GDM1 (cell line): ENCODE results near the gene NTN4.
"Not testable (repeated sequence)": the region's sequence is repeated elsewhere in the genome, so short reads cannot be mapped to it uniquely, and the experiment has no call there.

Experiments
- DNase-seq: peaks from one replicate; lab custom pipeline; 2025; lab: John Stamatoyannopoulos, UW

NTN4 gene

DNA sequence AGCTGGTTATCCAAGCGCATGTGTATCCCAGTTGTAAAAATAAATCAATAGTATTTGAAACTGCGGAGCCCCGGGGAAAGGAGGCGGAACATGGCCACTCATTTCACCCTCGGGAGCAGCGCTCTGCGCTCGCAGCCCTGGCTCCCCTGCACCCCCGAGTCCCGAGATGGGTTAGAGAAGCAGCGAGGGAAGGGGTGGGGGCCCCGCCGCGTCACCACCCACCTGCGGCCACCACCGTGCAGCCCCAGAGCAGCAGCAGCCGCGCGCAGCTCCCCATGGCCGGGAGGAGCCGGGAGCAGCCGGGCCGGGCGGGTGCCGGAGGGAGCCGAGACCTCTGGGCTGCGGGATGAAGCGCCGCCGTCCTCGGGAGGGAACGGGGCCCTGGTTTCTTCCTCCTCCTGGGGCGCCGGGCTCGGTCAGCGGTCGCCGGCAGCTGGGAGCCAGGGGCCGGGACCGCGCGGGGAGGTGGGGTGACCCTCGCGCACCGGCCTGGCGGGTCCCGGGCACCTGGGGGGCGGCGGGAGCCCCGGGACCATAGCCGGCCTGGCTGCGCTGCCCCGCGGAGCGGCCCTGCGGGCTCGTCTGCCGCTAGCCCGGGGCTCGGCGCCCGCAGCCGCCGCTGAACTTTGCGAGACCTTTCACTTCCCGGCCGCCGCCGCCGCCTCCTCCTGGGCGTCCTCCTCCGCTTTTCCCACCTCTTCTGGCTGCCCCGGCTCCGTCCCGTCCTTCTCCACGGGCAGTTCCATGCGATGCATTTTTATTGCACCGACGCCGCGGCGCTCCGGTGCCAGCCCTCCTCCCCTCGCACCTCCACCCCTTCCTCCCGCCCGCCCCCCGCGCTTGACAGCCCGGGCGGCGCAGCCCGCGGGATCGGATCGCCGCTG lies at the start of gene NTN4:
Gene NTN4, minus strand, starts transcription at position 732 of the 884 bp plus-strand sequence. Its CDS starts 455 bp downstream, at position 277.
- DNase-seq, result no peak

DNA sequence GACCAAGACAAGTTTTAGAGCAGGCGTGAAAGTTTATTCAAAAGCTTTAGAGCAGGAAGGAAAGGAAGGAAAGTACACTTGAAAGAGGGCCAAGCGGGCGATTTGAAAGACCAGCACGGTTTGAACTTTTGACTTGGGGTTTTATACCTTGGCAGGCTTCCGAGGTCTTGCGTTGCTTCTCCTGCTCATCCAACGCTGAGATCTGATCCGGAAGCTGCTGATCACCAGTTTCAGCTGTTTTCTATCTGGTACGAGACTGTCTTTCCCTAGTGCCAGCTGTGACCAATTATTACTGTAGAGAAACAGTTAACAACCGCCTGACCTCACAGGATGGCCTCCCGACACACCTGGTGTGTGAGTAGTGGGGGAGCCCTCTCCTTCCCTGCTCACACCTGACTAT lies 47.6 kb upstream of the NTN4 start:
- DNase-seq, result no peak

DNA sequence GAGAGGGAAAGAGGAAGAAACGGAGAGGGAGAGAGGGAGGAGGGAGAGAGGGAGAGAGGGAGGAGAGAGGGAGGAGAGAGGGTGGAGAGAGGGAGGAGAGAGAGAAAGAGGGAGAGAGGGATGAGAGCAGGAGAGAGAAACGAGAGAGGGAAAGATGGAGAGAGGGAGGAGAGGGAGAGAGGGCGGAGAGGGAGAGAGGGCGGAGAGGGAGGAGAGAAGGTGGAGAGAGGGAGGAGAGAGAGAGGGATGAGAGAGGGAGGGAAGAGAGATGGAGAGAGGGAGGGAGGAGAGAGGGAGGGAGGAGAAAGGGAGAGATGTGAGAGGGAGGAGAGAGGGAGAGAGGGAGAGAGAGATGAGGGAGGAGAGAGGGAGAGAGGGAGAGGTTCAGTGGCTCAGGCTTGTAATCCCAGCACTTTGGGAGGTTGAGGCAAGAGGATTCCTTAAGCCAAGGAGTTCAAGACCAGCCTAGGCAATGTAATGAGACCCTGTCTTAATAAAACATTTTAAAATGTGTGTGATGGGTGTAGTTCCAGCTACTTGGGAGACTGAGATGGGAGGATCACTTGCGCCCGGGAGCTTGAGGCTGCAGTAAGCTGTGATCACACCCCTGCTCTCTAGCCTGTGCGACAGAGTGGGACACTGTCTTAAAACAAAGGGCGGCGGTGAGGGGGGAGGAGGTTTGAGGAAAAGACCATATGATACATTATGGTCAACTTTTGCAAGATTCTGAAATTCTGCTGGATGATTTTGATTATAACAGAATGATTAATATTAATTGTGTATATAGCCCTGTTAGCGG lies 46.9 kb upstream of the NTN4 start:
- DNase-seq, result no peak

DNA sequence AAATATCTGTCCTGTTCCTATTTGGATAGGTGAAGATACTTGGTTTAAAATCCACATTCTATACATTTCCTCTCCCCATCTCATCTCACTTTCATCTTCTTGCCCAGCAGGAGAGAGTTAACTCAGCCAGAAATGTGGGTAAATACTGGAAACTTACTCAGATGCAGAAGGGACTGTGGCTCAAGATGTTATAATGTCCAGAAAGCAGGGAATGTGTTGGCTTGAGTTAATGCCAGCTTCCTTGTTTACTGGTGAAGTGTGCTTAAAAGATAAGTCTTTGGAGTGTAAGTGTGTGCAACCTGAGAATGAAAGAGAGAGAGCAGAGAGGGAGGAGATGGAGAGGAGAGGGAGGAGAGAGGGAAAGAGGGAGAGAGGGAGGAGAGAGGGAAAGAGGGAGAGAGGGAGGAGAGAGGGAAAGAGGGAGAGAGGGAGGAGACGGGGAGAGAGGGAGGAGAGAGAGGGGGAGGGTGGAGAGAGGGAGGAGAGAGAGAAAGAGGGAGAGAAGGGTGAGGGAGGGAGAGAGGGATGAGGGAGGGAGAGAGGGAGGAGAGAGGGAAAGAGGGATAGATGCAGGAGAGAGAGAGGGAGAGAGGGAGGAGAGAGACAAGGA lies 46.2 kb upstream of the NTN4 start:
- DNase-seq, result no peak

DNA sequence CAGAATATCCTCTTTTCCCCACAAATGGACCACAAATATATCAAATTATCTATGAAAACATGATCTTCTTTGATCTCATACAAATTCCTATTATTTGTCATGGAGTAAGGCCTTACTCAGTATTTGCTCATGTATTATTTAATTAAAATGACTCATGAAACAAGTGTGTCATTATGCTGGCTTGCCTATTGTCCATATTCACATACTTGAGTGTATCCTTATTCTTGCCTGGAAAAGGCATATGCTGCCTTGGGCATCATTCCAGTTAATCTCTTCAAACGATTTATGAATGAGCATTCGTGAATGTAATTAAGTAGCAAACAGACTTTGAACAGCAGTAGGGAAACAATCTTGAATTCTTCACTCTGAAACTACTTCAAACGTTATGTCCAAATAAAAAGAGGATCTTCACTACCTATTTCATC lies 45.6 kb upstream of the NTN4 start:
- DNase-seq, result no peak

DNA sequence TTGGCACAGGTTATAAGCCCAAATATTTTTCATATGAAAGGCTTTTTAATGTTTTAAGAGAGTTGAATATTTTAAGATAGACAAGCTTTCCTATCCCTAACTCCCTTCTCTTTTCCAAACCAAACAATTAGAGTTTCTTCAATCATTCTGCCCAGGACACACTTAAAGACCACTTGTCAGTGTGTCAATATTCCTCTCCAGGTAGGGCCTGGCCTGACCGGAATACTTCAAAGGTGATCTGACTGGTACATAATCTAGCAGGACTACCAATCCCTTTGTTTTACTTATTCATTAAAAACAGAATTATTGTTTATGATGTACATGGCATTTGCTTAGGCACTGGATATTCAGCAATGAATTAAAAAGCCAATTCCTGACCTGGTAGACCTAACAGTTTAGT lies 44.0 kb upstream of the NTN4 start:
- no peak for DNase-seq

DNA sequence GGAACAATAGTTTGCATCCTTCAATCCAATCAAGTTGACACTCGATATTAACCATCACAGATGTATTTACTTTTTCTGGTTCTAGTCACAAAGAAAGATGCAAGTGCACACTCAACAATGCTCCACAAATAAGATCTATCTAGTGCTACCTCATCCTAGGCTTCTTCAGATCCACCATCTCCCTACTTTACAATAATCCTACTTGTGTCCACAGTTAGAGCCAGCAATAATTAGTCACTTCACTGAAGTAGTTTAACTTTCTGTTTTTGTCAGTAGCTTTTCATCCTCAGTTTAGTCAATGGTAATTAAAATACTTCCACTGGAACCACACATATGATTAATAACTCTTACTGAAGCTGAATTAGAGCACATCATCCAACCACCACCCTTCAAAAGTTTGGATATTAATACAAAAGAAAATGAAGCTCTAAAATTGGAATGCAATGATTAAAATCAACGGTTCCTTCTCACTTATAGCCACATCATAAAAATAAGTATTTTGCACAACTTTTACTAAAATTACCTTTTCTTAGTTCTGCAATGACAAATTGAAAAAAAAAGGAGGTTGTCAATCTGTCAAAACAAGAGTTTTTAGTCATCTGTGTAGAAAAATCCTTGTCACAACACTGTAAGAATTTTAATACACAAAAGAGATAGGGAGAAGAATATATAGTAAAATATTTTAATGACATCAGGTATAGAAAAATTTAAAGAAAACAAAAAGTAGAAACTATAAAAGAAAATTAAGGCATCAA lies 39.9 kb upstream of the NTN4 start:
- no peak for DNase-seq

DNA sequence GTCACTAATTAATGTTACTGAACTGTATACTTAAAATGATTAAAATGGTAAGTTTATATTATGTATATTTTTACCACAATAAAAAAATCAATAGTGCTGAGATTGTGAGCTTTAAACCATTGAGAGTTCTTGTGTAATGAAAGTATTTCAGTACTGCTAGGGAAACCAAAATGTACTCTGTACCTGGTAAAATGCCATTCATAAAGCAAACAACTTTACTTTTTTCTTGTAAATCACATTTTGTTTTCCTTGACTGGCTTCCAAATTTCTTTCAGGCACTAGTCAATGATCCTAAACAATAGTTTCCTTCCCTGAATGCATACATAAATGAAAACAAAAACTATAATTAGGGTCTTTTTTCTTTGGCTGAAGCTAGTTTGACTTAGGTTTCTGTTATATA lies 38.8 kb upstream of the NTN4 start:
- no peak for DNase-seq

DNA sequence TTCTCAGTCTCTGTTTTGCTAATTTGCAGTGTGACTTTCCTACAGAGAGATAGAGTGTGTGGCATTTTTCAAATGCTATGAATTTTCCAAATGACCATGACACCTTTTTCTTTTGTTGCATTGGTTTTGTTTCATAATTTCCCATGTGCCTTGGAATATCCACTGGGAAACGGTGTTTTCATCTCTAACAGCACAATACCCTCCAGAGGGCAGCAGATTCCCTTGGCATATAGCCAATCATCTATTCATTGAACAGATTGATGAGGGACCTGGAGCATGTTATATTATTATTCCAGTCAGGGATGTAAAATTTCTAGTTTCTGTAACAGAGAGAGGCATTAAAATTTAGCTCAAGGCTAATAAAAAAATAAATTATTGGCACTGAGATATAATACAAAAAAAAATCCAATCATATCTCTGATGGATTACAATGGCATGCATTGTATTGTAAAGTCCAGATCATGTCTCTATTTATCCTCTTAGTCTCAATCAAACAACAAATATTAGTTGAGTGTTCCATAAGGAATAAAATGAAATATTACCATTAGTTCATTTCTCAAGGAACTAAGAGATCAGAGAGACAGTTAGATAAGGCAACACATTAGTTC lies 29.6 kb upstream of the NTN4 start:
- DNase-seq, result no peak

DNA sequence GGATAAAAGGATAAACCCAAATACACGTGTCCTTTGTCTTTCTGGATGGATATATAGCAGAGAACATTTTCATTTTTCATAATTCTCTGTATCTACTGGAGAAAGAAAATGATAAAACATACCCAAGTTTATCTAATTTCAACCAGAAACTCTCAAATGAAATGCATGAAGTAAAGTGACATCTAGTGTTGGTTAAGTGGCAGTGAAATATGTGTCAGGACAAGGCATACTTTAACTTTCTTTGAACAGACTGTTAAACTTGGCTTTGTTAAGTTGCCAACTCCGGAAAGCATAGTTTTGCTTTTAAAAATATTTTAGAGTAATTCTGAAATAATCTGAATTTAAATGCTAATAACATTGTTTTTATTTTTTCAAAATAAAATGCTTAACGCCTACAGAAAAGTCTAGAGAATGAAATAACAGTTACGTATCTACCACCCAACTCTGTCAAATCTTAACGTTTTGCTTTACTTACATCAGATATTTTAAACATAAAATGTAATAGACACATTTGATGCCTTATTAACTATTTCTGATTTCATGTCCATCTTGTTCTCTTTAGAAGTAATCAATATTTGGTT lies 25.2 kb upstream of the NTN4 start:
- no peak for DNase-seq

DNA sequence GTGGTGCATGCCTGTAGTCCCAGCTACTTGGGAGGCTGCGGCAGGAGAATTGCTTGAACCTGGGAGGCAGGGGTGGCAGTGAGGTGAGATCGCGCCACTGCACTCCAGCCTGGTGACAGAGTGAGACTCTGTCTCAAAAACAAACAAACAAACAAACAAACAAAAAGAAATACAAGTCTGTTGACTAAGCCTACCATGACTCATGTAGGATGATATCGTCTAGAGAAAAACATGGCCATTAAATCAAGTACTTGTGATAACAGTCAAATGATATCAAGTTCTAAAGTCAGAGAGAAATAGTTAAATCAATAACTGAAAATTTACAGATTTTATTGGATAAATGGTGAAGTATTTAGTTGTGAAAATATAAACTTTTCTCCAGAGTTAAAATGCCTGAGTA lies 21.6 kb upstream of the NTN4 start:
- DNase-seq, result not testable (repeated sequence)

DNA sequence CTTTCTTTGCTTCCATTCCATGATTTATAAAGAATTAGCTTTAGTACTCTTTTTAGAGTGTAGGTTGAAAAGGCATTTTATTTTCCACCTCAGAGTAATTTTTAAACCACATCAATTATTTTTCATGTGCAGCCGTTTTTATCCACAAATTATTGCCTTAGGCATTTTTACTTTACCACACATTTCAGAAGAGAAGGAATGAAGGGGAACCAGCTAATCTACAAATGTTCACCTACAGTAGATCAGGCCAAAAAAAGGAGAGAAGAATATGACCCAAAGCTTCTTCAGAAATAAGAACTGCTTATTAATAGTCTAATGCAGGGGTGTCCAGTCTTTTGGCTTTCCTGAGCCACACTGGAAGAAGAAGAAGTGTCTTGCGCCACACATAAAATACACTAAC lies 19.8 kb upstream of the NTN4 start:
- no peak for DNase-seq

DNA sequence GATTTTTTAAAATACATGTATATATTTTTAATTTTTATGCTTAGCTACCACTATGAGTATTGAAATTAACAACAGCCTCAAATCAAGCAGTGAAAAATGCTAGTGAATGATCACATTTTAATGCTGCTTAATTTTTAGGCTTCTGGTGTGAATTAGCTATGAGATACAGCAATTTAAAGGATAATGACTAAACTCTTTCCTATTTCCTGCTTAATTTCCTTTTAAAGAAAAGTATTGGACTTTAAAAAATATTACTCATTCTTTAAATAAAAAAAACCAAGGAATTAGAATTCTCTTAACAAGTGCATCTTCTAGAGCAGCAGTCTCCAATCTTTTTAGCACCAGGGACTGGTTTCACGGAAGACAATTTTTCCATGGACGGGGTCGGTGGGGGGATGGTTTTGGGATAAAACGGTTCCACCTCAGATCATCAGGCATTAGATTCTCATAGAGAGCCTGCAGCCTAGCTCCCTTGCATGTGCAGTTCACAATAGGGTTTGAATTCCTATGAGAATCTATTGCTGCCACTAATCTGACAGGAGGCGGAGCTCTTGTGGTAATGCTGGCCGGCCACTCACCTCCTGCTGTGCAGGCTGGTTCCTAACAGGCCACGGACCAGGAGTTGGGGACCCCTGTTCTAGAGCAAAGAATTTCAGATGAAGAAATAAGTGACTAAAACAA lies 18.6 kb upstream of the NTN4 start:
- no peak for DNase-seq

DNA sequence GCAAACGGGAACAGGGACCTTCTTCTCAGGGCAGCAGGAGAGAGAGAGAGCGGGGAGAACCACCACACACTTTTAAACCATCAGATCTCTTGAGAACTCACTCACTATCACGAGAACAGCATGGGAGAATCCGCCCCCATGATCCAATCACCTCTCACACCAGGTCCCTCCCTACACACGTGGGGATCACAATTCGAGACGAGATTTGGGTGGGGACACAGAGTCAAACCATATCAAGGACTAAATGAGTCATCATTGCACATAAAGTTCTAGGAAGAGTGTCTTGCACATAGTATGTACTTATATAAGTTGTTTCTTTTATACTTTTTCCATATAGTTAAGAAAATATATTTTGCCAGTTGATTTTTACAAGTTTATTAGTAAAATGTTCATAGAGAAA lies 17.6 kb upstream of the NTN4 start:
- DNase-seq, result no peak

DNA sequence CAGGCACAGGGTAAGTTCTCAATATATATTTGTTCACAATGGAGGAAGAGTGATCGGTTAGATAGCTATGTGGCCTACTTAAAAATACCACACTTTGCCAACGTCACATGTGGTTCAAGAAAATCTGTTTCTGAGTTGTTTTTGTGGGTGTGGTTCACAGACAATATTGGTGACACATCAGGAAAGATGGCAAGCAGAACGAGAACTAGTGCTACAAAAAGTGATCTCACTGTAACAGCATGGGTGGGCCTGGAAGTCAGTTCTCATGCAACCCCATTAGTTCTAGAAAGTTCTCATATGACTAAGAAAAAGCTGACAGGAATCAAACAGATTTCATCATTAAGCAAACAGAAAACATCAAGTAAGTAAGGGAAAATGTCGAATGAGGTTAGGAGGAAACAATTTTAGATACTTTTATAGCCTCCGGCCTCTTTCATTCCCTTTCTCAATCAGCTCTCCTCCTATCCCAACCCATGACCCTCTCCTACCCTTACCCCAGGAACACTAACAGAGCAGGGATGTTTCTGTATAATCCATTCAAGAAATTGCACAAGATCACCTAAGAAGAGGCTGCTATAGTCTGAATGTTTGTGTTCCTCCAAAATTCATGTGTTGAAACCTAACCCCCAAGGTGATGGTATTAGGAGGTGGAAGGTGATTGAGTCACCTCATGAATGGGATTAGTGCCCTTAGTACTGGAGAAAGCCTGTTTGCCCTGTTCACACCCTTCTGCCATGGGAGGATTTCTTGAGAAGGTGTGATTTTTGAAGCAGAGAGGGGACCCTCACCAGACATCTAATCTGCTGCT lies 15.5 kb upstream of the NTN4 start:
- DNase-seq, result no peak

DNA sequence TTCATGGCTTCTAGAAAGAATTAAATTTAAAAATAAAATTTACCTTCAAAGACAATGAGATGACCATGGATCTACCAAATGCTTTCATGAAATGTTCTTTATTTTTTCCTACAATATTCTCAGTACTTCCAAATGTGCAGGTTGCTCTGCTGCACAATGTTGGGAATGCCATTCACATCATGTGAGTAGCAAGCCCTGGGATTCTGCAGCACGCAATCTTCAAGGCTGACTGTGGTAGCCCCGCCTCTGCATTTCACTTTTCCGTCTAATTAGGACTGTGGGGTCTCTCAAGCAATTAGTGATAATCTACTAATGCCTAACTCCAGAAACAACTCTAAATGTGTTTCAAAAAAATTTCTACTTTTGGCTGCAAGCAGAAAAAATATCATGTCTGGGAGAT lies 13.7 kb upstream of the NTN4 start:
- DNase-seq, result no peak

DNA sequence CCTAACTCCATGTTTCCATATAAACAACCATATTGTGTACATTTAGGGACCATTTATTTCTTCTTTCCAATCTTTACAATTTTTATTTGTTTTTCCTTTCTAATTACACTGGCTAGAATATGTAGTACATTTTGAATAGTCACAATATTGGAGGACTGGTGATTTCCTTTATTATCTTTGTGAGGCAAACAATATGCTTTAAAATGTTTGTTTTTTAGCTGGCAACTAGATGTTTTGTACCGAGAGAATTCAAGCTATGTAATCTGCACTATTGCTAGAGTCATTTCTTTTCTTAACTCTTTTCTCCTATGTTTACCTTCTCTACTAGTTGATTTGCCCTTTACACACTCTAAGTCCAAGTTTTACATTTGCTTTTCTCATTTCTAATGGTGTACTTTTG lies 13.3 kb upstream of the NTN4 start:
- DNase-seq, result no peak

DNA sequence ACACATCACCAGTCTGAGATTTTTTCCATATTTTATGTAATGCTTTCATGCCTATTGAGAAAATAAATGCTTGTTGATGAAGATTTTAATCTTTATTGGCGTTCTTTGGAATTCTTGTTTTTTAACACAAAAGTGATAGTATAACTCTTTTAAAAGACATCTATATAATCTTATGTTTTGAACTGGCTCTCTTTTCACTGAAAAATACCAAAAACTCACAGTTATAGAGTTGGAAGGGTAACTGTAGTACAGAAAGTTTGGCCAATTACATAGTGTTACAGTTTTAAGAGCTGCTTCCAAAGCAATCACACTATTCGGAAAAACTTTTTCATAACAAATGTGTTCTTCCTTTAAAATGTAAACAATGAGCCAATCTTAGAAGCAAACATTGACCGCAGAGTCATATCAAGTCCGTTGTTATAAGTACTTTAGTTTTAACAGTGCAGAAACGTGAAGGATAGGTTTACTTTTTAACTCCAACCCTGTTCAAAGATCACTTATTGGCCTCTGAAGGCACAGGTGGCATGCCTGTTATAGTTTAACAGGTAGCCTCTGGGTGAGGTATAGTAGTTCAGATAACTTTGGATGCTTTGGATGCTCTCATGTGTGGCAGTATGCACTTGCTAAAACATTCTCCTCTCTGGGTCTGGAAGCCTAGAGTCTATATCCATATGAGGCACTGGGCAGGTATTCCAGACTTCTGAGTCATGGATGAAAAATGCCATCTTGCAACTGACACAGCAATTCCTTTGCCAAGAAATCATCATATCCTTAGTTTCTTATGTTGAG lies 12.1 kb upstream of the NTN4 start:
- no peak for DNase-seq

DNA sequence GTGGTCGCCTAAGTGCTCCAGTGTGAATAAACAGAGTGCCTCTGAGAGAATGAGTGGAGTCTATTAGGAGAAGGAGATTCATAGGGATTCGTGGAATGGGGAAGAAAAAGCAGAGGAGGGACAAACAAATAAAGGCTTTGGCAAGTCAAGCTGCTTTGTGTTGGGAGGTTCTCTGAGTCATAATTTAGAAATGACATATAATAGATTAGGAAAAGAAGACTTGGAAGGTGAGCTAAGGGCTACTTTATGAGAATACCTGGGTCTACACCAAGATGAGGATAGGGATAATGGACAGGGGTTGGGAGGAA lies 6.4 kb upstream of the NTN4 start:
- no peak for DNase-seq
